ENCODE results near the gene SPDYE6.
"Not testable (repeated sequence)": the region's sequence is repeated elsewhere in the genome, so short reads cannot be mapped to it uniquely, and the experiment has no call there.

DNA sequence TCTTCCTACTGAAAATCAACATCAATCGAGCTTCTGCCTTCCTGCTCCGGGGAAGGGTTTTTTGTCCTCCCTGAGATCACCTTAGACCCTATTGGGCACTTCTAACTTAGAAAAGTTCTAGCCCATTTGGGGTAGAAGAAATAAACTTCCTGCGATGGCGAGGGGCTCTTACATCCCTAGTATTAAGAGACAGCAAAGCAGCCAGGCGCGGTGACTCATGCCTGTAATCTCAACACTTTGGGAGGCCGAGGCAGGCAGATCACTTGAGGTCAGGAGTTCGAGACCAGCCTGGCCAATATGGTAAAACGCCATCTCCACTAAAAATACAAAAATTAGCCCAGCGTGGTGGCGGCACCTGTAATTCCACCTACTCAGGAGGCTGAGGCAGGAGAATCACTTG is 31.1 kb downstream of the SPDYE6 start:
- TF ChIP-seq, protein P1, sequence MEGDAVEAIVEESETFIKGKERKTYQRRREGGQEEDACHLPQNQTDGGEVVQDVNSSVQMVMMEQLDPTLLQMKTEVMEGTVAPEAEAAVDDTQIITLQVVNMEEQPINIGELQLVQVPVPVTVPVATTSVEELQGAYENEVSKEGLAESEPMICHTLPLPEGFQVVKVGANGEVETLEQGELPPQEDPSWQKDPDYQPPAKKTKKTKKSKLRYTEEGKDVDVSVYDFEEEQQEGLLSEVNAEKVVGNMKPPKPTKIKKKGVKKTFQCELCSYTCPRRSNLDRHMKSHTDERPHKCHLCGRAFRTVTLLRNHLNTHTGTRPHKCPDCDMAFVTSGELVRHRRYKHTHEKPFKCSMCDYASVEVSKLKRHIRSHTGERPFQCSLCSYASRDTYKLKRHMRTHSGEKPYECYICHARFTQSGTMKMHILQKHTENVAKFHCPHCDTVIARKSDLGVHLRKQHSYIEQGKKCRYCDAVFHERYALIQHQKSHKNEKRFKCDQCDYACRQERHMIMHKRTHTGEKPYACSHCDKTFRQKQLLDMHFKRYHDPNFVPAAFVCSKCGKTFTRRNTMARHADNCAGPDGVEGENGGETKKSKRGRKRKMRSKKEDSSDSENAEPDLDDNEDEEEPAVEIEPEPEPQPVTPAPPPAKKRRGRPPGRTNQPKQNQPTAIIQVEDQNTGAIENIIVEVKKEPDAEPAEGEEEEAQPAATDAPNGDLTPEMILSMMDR (IDR thresholded peaks at IDR 0.05; ENCODE audit: low read depth, low read length): not testable (repeated sequence)
- TF ChIP-seq EZH2phosphoT487 (IDR thresholded peaks at IDR 0.05; ENCODE audit: low read depth): not testable (repeated sequence)

Data from OCI-LY3 (cell line).